Fibroblast of the conjunctiva (primary cell): ENCODE results near the gene APEH.

Experiments used
- DNase-seq: peaks from one replicate; pipeline ENCODE4 v3.0.0-alpha.2; 2010; ENCODE audit warnings: low read depth

Gene APEH

GRCh38 chr3:49727924-49728361 is 53.8 kb downstream of the APEH start:
- no peak for DNase-seq

- no peak for DNase-seq
Observed at GRCh38 chr3:49729966-49730609, 55.9 kb downstream of the APEH start.

GRCh38 chr3:49732597-49732996 is 58.4 kb downstream of the APEH start:
- DNase-seq = no peak

GRCh38 chr3:49733551-49733950 is 59.4 kb downstream of the APEH start:
- DNase-seq = no peak
